M059J (cell line): ENCODE data around the gene COG2. TPM values are rescaled to one million over a fixed set of nuclear protein-coding genes. Genes with fewer than 3 reads are reported as not detected.
"Not testable (repeated sequence)": the region's sequence is repeated elsewhere in the genome, so short reads cannot be mapped to it uniquely, and the experiment has no call there.

Source experiments
- DNase-seq: peaks from one replicate; pipeline ENCODE4 v3.0.0-alpha.2; 2012; ENCODE audit warnings: low read depth
- total RNA-seq: library from RNA; depleted of rRNA; stranded (reverse); fragments of >200 nt; shearing (Covaris generic); gene quantifications from 2 replicates; pipeline ENCODE4 v1.2.3, GENCODE V29; 2014

Gene COG2
- total RNA-seq, 1 experiment from 2014 or later: 23.2 TPM

DNA sequence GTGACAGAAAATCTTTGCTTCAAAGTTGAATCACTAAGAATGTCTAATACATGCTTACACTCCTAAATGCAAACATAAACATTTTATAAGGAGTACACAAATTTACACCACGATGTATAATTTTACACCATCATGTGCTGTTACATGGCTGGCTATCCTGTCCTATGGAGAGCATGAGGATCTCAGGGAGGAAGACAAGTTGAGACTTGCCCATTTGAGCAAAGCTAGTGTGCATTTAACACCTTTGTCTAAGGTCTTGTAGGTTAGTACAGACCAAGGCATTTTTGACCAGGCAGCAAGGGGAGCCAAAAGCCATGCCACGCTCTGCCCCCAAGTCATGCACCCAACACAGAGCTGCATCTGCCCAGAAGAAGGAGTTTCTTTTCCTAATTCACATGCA, 14.5 kb upstream of the COG2 start:
- DNase-seq: no peak

GRCh38 chr1:230629511-230629910, 12.8 kb upstream of the COG2 start:
- DNase-seq: no peak

GRCh38 chr1:230631477-230631876, 10.8 kb upstream of the COG2 start:
- DNase-seq: no peak

DNA sequence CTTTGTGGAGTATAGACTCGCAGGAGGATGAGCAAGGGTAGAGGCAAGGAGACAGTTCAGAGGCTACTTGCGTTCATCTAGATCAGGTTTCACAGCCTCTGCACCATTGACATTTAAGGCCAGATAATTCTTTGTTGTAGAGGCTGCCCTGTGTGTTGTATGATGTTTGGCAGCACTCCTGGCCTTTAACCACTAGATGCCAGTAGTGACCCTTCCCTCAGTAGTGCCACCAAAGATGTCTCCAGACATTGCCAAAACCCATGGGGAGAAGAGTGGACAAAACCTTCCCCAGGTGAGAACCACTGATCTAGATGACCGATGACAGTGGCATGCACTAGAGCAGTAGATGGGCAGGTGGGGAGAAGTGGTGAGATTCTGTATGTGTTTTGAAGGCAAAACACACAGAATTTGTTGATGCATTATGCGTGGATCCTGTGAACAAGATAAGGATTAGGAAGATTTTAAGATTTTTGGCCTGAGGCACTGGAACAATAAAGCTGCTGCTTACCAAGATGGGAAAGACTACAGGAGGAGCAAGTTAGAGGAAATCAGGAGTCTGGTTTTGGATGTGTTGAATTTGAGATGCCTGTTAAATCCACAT, 9.9 kb upstream of the COG2 start:
- DNase-seq: peak; percentile 61

GRCh38 chr1:230633469-230633868, 8.8 kb upstream of the COG2 start:
- peak; percentile 3 for DNase-seq

GRCh38 chr1:230634384-230634783, 7.9 kb upstream of the COG2 start:
- DNase-seq: no peak

- no peak for DNase-seq
These were observed 5.6 kb upstream of the COG2 start for GRCh38 chr1:230636575-230637148.

DNA sequence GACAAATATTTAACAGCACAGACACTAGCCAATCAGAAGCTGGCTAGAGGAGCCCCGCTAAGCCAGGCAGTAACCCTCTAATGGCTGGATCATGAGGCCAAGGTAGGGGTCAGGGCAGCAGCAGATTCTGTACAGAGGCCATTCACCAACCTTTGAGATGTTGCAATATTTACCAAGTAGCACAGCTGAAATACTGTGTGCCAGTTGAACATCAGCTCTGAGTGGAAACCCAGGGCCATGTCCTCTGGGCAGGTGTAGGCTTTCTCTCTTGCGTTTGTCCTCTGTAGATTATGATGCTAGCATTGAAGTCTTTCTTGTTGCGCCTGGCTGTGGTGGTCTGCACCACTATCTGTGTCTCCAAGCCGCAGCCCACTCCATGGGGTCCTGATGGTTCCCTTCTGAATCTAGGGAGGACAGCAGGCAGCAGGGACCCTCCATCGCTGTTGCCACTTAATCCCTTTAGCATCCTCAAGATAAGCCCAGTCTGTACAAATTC, 2.5 kb upstream of the COG2 start:
- DNase-seq: no peak

DNA sequence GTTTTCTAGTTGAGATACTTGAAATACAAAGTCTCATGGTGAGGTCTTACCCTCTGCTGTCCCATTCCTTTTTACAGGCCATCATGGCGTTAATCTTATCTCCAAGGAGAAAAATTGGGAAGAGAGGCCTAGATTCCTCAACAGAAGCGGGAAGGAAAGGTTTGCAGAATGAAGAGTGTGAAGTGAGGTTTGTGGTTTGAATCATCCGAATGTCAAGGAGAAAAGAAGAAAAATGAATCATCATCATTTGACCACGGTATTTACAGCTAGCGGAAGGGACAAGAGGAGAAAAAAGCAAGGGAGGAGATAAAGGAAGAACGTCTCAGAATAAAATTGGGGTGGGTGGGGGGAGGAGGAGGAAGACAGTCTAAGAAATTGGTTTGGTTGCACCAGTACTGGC, 935 bp upstream of the COG2 start:
- DNase-seq: peak; percentile 69

GRCh38 chr1:230641900-230642262, 400 bp upstream of the COG2 start:
- peak; percentile 1 for DNase-seq

DNA sequence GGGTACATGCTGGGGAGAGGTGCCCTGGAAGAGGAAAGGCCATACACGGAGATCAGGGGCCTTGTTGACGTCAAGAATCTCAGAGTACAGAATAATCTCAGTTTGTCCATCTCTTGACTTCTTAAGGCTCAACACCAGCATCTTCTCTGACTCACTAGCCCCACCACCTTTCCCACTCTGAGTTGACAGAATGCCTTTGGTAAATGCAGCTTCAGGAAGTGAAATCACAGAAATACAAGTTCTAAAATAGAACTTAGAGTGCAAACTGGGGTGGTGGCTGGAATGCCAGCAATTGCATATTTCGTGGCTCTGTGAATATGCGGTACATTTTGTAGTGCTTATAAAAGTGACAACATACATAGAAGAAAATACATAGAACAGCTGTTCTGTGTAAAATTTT, 1.6 kb downstream of the COG2 start:
- DNase-seq: peak; percentile 13

- no peak for DNase-seq
These were observed 4.5 kb downstream of the COG2 start for GRCh38 chr1:230646710-230647302.

GRCh38 chr1:230647321-230647720, 5.0 kb downstream of the COG2 start:
- DNase-seq: no peak

DNA sequence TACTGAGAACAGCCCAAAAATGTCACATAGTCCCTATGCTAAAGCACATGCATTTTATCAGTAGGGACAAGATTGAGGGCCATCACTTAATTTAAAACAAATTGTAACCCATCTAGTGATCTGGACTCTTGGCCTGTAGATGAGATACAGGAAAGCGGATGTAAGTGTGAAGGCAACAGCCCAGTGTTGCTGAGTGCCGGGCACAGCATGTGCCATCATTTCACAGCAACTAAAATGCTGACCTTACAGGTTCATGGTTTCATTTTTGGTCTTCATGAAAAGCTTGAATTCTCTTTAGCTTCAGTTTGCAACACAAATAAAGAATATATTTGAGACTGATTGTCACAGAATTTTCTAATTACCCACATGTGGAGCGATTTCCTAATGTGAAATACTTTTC, 5.8 kb downstream of the COG2 start:
- DNase-seq: no peak

DNA sequence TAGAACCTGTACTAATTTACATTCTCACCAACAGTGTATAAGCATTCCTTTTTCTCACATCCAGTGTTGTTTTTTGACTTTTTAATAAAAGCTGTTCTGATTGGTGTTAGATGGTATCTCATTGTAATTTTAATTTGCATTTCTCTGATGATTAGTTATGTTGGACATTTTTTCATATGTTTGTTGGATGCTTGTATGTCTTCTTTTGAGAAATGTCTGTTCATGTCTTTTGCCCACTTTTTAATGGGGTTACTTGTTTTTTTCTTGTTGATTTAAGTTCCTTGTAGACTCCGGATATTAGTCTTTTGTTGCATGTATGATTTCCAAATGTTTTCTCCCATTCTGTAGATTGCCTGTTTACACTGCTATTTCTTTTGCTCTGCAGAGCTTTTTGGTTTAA, 8.0 kb downstream of the COG2 start:
- DNase-seq: no peak

GRCh38 chr1:230651235-230651634, 9.0 kb downstream of the COG2 start:
- no peak for DNase-seq

GRCh38 chr1:230656719-230657118, 14.4 kb downstream of the COG2 start:
- DNase-seq: not testable (repeated sequence)

DNA sequence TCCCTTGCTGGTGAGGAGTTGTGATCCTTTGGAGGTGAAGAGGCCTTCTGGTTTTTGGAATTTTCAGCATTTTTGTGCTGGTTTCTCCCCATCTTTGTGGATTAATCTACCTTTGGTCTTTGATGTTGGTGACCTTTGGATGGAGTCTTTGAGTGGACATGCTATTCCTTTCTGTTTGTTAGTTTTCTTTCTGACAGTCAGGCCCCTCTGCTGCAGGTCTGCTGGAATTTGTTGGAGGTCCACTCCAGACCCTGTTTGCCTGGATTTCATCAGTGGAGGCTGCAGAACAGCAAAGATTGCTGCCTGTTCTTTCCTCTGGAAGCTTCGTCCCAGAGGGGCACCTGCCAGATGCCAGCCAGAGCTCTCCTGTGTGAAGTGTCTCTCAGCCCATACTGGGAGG, 15.8 kb downstream of the COG2 start:
- not testable (repeated sequence) for DNase-seq

DNA sequence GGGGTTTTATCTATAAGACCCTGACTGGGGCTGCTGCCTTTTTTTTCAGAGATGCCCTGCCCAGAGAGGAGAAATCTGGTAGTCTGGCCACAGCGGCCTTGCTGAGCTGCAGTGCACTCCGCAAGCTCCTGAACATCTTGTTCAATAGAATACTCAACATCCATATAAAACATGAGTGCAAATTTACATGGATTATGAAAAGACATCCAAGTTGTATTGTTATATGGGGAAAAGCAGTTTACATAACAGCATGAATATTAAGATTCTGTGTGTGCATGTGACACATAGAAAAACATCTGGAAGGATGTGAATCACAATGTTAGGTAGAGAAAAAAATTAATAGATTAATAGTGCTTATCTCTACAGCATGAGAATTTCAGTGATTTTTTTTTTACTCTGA, 16.4 kb downstream of the COG2 start:
- DNase-seq: no peak

- DNase-seq: no peak
These were observed 19.7 kb downstream of the COG2 start for GRCh38 chr1:230661976-230662375.

DNA sequence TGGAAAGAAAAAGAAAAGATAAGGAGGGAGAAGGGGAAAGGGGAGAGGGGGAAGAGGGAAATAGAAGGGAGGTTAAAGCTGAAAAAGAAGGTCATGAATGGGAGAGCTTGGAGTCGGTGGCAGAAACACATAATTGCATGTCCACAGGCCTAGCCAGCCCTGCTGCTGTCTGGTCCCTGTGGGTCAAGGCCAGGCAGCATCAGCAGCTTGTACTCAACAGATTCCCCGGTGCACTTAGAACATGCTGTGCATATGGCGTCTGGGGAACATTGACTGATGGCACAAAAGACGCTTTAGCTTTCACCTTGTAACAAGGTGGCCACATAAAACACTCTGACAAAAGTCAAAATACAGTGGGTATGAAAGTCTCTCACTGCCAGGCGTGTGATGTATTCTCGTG, 25.9 kb downstream of the COG2 start:
- no peak for DNase-seq

GRCh38 chr1:230669543-230669942, 27.3 kb downstream of the COG2 start:
- DNase-seq: no peak

GRCh38 chr1:230674581-230674980, 32.3 kb downstream of the COG2 start:
- no peak for DNase-seq

GRCh38 chr1:230677200-230677599, 34.9 kb downstream of the COG2 start:
- no peak for DNase-seq
